Stimulated activated CD8-positive, alpha-beta memory T cell treated with anti-CD3 and anti-CD28 coated beads, Interleukin-4, amount 100 ng/mL, for 48 hours (primary cell): ENCODE measurements around the gene AP3B1.
"Not testable (repeated sequence)": the region's sequence is repeated elsewhere in the genome, so short reads cannot be mapped to it uniquely, and the experiment has no call there.

Source experiments
- DNase-seq: peaks from one replicate; pipeline ENCODE4 v3.0.0-alpha.2; 2020

Gene AP3B1

DNA sequence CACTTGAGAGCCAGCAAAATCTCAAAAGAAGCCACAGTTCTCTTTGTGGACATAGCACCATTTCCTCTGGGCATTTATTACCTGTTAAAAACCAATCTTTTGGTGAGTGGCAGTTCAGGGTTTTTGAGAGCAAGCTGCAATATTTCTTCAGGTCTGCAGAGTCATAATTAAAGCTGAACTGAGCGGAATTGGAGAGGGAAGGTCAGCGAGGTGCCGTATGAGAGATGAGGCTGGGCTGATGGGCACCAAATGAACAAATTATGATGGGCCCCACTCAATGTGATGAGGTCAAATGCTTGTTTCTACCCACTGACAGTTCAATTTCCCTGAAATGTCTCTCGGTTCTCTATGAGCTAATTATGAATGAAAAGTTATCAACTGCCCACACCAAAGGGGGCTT is 231.9 kb downstream of the AP3B1 start:
- DNase-seq: no peak

DNA sequence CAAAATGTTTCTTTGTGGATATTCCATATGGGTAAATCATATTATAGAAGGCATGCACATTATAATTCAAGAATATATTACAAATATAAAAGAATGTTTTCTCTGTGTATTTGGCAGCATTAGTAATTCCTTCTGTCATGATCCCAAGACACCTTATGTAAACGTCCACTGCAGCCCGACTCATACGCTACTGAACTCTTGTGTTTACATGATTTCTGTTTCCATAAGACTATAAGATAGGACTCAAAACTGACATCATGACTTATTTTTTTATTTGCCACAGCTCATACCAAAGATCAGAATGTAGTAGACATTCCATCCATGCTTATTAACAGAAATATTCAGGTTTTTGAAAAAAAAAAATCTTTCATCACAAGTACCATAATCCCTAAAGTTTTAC is 234.1 kb downstream of the AP3B1 start:
- DNase-seq: no peak

DNA sequence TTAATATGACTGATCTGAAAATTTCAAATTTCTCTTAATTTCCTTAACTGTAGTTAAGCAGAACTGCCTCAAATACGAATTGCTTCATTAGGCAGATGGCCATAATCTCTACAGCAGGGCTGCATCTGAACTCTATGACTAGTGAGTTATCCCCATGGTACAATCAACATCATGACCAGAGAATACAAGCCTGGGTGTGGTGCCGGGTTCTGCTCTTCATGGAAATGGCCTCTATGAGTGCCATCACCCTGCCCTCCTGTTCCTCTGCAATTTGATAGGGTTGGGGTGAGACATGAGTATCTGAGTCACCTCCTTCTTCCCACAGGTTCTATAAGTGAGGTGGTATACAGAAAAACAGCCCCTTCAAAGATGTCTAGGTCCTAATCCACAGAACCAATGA is 235.9 kb downstream of the AP3B1 start:
- no peak for DNase-seq

DNA sequence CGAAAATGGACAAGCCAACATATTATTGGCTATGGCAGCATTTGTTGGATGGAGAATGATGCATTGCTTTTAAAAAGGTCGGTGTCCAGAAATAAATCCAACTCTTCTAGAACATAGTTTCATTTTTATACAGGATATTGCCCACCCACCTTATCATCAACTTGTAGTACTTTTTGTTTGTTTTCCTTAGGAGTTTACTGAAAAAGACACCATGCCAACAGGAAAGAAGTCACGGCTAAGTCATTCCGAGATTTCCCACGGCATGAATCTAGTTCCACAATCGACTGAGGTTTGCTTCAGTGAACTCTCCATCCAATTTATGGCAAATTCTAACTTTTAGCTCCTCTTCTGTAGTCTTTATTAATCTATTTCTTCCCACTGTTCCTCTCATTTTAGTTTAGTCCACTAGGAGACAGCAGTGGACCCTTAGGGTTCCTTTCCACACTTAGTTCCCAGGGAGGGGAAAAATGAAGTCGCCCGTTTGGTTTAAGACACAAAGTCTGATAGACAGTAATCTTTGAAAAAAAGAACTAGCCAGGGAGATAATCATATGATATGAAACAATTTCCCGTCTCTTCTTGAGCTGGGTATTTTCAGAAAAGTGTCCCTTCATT is 237.5 kb downstream of the AP3B1 start:
- no peak for DNase-seq

DNA sequence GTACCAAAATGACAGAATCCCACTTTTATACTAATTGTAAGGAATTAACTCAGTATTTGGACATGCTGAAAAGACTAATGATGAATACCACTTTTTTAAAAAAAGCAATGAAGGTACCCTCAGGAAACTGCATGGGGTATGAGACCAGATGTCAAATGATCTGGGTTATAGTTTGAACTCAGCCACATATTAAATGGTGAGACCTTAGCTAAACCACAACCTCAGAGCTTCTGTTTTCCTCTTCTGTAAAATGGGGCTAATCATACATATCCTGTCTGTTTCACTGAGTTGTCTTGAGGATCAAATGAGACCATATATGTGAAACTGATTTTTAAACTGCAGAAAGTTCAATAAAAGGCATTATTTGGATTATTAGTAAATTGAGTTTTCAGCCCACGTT is 238.4 kb downstream of the AP3B1 start:
- DNase-seq: no peak

DNA sequence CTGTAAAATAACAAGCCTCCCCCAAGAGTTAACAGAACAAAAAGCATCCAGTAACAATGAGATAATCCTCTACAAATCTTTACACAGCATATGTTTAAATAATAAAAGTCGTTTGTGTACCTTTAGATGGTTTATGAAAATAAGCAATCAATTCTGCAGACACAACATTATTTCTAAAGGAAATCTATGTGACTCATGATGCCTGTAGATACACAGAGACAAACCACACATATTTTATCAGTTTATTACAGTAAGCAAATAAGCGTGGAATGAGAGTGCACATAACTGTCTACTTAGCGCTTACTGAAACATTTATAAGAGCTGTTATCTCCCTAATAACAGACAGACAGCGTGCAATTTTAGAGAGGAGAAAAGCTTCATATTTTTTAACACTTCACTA is 243.6 kb downstream of the AP3B1 start:
- DNase-seq: no peak

DNA sequence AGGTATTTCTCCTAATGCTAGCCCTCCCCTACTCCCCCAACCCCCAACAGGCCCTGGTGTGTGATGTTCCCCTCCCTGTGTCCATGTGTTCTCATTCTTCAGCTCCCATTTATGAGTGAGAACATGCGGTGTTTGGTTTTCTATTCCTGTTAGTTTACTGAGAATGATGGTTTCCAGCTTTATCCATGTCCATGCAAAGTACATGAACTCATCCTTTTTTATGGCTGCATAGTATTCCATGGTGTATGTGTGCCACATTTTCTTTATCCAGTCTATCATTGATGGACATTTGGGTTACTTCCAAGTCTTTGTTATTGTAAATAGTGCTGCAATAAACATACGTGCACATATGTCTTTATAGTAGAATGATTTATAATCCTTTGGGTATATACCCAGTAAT is 247.7 kb downstream of the AP3B1 start:
- DNase-seq: not testable (repeated sequence)

DNA sequence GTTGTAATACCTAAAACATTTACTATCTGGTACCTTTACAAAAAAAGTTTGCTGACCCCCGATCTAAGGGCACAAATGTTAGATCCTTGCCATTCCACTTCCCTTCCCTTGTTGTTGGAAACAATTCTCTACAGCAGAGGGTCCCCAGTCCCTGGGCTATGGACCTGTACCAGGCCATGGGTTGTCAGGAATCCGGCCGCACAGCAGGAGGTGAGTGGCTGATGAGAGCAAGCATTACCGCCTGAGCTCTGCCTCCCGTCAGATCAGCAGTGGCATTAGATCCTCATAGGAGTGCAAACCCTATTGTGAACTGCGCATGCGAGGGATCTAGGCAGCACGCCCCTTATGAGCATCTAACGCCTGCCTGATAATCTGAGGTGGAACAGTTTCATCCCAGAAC is 248.5 kb downstream of the AP3B1 start:
- no peak for DNase-seq

DNA sequence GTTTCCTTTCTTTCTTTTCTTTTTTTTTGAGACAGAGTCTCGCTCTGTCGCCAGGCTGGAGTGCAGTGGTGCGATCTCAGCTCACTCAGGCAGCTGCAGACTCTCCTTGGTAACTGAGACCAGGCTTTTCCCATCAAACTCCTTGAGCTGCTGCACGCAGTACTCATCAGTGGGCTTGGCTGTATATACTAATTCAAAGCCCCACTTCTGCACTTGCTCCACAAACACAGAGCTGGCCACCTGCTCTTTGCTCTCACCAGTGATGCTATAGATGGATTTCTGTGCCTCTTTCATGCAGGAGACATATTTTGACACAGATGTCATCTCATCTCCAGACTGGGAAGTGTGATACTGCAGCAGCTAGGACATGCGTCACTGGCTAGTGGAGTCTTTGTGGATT is 252.7 kb downstream of the AP3B1 start:
- no peak for DNase-seq

DNA sequence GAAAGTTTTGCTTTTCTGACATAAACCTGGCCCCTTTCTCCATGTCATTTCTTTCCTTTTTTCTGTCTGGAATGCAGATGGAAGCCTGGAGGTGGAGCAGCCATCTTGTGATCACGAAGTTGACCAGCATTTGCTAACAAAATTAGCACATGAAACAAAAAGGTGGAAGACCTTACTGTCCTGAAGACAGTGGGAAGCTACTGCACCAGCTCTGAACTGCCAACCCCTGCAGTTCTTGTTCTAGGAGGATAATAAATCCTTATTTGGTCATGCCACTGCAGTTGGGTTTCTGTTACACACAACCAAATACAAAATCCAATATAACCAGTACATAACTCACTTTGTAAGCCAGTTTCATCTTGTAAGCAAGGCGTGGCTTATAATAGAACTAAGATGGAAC is 269.0 kb downstream of the AP3B1 start:
- DNase-seq: no peak

DNA sequence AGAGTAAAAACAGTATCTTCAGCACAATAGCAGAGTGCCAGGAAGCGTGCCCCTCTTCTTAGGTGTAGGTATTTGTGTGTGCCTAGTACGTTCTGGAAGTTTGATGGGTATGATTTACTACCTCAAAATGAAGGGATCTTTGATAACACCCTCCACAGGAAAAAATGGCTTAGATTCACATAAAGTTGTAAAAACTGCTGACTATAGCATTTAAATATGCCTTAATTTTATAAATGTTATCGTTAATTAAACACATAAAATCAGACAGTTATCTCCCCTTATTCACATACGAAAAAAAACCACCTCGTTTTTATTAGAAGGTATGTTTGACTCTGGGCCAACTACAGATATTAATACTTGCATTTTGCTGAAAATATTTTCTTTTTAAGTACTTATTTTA is 274.8 kb downstream of the AP3B1 start:
- DNase-seq: no peak

DNA sequence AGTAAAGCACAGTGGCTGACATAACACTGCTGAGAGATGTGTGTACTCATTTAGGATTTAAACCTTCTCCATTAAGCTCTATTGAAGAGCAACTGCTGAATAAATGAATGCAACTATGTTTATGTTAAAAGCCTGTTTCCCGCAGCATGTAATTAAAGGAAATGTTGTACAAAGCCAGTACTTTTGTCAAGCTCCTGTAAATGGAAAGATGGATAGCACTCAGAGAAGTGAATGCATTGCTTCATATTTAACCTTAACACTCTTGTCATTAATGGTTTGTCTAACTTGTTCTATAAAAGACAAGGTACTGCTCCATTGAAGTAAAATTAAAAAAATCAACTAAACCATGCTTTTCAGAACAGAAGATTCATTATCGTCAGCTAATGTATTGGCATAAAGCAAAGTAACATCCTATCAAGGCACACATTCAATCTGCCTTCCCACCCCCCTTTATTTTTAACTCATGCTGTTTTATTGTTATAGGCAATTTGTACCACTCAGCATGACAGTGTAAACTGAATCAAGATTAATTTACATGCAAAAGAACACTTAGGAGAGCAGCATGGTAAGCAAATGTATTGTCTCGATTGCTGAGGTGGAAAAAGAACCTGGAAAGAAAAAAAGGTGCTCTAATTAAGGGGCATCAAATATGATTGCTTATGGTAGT is 277.5 kb downstream of the AP3B1 start:
- DNase-seq: no peak

DNA sequence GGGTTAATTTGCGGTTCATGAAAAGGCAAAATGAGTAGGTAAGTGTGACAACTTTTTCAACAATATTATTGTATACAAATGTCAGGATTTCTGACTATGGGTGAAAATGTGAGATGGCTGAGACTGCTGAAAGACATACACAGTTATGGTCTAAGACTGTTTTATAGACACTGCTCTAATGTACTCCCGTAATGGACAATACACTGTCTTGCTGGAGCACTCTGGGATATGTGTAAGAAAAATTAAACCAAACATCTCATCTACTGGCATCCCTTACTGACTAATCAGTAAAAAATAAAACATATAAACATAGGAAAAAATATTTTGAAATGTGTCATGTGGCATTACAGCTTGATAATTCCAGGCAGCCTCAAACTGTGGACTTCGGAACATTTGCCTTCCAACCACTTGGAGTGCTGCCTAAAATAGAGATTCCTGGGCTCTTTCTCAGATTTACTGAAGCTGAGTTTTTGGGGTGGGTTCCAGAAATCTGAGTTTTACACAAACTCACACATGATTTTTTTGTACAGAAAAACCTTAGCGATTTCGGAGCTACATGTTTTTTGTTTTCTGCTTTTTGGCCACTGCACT is 284.5 kb downstream of the AP3B1 start:
- DNase-seq: no peak

DNA sequence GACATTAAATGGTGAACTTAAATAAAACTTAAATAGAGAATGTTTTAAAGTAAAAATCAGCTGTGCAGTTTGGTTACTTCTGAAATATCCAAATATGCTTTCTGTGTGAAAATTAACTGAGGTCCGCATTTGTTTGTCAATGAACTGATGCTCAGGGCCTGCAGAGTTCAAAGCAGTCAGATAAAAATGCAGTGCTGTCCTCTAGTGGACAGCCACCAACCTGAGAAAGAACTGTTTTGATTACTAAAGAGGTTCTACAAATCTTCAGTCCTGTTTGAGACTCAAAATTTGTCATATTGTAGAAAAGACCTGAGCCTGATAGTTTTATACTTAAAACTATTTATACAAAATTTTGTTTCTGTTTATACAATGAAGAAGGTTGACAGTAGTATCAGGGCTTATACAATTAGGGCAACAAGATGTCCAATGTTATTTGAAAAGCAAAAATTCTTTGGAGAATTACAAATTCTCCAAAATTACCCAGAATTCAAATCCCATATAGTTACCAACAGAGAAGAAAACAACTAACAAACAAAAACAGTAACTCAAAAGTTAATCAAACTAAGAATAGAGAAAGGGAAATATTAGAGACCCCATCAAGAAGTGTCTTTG is 286.0 kb downstream of the AP3B1 start:
- DNase-seq: no peak

DNA sequence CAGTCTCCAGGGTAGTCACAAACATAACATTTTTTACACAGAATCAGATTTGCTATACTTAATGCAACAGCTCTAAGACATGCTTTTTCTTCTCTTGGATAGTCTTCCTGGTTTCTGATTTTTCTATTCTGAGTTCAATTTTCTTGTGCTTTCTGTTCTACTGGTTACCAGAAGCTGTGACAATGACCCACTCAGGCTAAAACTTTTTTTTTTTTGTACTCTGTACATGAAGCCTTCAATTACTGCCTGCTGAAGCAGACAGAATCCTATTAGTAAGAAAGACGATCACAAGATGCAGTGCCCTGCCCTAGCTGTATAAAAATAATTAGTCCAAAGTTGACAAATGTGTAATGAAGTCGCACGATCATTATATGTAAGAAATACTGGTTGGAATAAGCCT is 287.3 kb downstream of the AP3B1 start:
- no peak for DNase-seq

DNA sequence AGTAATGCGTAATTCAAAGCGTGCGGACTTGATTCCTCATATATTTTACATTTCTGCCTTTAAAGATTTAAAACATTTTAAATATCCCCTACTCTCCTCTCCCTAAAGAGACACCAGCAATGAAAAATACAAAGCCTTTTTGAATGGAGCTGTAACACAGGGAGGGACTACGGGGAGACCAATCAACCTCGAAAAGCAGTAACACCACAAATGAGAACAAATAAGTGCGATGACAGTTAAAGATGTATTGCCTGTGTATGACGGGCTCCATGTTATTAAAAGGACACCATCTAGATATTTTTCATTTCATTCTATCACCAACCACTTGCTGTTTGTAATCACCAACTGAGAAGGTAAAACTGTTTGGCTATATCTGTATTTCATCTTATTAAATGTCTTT is 288.0 kb downstream of the AP3B1 start:
- no peak for DNase-seq

DNA sequence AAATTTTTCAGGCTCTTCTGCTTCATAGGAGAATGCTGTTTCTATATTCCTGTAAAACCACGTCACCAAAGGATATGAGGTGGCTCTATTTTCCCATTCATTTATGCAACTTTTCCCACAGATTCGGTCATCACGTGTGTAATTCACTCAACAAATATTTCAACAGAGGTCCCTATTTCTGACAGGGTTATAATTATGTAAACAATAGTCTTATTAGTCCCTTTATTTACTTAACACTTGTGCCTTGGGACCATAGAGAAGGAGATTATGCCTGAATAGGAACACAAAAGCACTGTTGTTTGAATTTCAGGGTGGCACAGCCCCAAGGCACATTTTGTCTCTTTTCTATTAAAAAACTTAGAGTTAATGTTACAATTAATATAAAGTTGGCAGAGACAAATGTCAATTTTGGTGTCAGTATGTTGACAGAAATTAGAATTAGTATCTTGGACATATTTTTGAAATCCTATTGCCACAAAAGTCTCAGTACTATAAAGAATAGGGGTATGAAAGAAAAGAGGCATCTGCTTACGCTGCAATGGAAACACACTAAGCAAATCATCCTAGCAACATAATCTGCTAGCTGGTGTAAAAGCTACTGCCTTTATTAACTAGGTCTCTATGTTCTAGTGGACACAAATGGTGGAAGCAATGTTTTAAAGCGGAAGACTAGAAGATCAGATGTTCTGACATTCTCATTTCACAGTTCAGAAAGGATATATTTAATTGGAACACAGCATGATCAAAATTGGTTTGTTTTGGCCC is 289.3 kb downstream of the AP3B1 start:
- DNase-seq: no peak

DNA sequence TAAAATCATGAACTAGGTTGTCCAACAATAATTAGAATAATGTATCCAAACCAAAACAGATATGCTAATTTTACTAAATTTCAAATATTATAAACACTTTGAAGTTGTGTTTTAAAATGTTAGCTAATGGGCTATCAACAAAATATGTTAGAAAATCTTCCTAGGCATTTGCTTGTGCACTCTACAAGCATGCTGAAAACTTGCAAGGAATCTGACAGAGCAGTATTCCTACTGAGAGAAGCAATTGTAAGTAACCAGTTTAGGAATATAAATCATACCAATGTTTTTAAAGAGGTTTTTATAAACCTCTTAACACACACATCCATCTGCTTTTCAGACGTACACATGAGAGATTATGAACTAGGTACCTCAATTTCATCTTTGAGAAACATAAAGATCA is 289.9 kb downstream of the AP3B1 start:
- no peak for DNase-seq

DNA sequence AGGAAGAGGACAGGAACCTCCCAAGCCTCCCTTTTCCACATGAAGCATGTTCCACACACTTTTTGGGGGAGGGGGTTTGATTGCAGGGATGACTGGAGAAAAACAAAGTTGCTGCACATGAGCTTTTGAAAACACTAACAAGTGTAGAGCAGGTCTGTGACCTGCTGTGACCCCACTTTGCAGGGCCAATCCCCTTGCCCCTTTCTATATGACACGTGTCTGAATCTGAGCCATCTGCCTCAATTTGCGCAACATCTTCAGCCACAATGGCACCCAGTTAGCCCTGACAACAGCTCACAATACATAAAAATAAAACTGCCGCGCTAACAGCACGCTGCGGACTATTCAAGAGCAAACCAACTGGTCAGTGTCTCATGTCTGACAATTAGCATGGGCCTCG is 290.6 kb downstream of the AP3B1 start:
- DNase-seq: no peak

DNA sequence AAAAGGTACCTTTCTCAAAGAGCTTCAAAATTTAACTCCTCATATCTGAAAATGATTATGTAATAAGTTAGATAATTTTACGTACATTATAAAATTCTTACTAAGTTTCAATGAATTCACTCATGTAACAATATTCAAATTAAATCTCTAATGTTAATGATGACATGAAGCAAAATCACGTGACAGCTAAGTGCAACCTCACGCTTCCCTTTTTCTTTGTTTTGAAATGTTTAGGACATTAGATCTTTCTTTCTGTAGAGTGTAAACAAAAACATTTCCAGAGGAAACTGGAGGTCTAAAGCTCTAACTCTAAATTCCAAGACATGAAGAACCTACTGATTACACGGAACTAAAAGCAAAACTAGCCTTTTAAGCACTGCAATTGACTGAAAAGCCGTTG is 291.0 kb downstream of the AP3B1 start:
- DNase-seq: no peak

DNA sequence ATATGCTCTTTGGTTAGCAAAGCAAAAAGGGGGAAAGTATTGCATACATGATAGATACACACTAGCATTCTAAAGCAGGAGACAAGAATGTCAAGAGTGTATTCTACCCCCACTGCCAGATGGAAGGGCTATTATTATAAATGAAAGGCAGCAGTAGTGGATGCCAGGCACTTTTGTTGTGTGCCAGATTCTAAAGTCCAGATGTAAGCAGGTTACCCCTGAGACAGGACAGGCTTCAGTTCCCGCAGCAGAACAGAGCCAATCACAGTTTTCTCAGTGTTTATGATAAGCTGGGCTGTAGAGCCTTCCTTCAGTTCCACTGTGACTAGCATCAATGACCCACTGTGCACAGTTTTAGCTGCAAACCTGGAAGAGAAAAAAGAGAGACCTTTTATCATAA is 291.8 kb downstream of the AP3B1 start:
- no peak for DNase-seq

DNA sequence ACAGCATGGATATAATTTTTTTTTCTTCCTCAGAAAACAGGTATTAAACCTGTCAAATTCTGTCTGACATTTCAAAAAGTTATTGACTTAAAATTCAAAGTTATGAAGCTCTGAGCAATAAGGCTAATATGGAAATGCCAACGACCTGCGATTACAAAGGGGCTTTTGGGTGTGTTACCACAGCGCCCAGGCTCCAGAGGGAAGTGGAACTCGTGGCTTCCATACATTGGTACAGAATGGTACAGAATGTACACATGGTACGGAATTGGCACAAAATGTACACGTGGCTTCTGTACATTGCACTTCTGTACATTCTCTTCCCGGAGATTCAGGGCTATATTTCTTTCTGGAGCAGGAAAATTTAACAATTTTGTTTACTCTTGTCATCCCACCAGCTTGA is 293.3 kb downstream of the AP3B1 start:
- DNase-seq: no peak

DNA sequence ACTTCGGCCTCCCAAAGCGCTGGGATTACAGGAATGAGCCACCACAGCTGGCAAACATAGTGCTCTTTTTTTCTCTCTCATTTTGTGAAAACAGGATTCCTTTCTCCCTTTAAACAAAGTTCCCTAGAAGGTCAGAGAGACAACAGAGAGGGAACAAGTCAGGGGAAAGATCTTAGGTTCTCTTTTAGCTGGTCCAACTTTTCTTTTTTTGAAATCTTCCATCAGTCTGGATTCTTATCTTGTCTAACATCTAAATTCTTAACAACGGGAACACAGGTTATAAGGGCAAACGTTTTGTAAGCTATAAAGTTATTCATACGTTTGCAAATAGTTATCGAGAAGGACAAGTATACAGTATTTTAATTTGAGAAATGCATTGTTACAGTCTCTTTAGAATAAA is 294.3 kb downstream of the AP3B1 start:
- DNase-seq: no peak

DNA sequence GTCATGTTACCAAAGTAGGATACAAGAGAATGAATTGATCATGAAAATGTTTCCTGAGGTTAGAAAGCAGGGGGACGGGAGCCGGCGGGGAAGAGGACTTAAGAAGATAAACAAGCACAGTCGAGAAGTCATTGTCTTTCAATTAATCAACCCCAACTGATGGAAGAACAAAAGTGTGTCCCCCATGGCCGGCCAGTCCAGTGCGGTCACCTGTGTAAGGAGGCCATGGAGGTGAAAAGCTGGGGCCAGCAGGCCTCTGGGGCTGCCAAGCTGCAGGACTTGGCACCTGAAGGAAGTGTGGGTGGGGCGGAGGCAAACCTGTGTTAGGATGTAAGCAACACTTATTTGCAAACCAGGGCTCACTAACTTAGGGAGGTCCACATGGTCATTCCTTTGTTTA is 295.1 kb downstream of the AP3B1 start:
- no peak for DNase-seq
